Panc1 (cell line): ENCODE measurements around the gene MTFR1L. TPM values are rescaled to one million over a fixed set of nuclear protein-coding genes. Genes with fewer than 3 reads are reported as not detected.

ENCODE experiments used
- ATAC-seq: fragments of 200-7000 bp; cut with Tn5 transposase; 2 replicates; pipeline ENCODE4 v1.9.1; 2020; ENCODE audit warnings: mild to moderate bottlenecking, moderate library complexity
- BruUV-seq: library from RNA; stranded (reverse); fragments of 400-500 nt; replicated peaks from 2 replicates; lab custom pipeline; 2021; lab: Mats Ljungman, UMichigan
- CTCF ChIA-PET: fragments of 300-600 bp; sonication (Branson Sonifier 250); formaldehyde crosslinking; loops from one replicate; lab custom pipeline; 2022; ENCODE audit warnings: antibody characterized with exemption; lab: Charles Lee
- POLR2A ChIA-PET: fragments of 300-600 bp; sonication (Branson Sonifier 250); formaldehyde crosslinking; loops from one replicate; lab custom pipeline; 2022; ENCODE audit warnings: antibody characterized with exemption; lab: Charles Lee
- DNase-seq: peaks from one replicate; pipeline ENCODE4 v3.0.0-alpha.2; 2010; ENCODE audit warnings: low read depth, low spot score
- H3K27ac ChIP-seq: 2 replicates; pipeline ENCODE4 v1.5.1; 2011; ENCODE audit warnings: mild to moderate bottlenecking, low read length, inconsistent platforms
- H3K27me3 ChIP-seq: fragments of 200-500 bp; sonication (Bioruptor generic); 2 replicates; pipeline ENCODE4 v1.6.0; 2014; ENCODE audit warnings: low read length, inconsistent platforms; ENCODE audit not compliant: control insufficient read depth, insufficient read depth
- H3K36me3 ChIP-seq: fragments of 200-500 bp; sonication (Bioruptor generic); 2 replicates; pipeline ENCODE4 v1.5.1; 2014; ENCODE audit warnings: inconsistent platforms, mild to moderate bottlenecking, low read length, moderate library complexity; ENCODE audit not compliant: control insufficient read depth, insufficient read depth
- H3K4me1 ChIP-seq: 2 replicates; pipeline ENCODE4 v1.5.1; 2011; ENCODE audit warnings: inconsistent platforms, mild to moderate bottlenecking, low read length, moderate library complexity; ENCODE audit not compliant: control insufficient read depth, insufficient read depth
- H3K4me3 ChIP-seq, 2 experiments: 2 replicates each; pipeline ENCODE4 v1.5.1; 2011 to 2012; ENCODE audit warnings: low read depth in 2 of 2, low read length in 2 of 2, mild to moderate bottlenecking in 2 of 2, inconsistent platforms in 1 of 2, moderate library complexity in 1 of 2
- H3K9me3 ChIP-seq: fragments of 200-500 bp; sonication (Bioruptor generic); 2 replicates; pipeline ENCODE4 v1.5.1; 2014; ENCODE audit warnings: low read depth, mild to moderate bottlenecking, inconsistent platforms, low read length, moderate library complexity; ENCODE audit not compliant: control insufficient read depth, insufficient read depth
- CTCF ChIP-seq: fragments of 450-650 bp; IDR thresholded peaks from 2 replicates; pipeline ENCODE4 v1.5.1; 2017; ENCODE audit warnings: mild to moderate bottlenecking
- POLR2AphosphoS5 ChIP-seq: IDR thresholded peaks from 2 replicates; pipeline ENCODE4 v1.6.1; 2012; ENCODE audit warnings: mild to moderate bottlenecking, low read depth, low read length, moderate library complexity
- REST ChIP-seq, 2 experiments: IDR thresholded peaks; 2 replicates each; pipeline ENCODE4 v1.6.1; 2011 to 2012; ENCODE audit warnings: low read depth in 2 of 2, control low read depth in 1 of 2, low read length in 1 of 2, mild to moderate bottlenecking in 1 of 2, moderate library complexity in 1 of 2; ENCODE audit not compliant: insufficient read depth in 1 of 2
- SIN3A ChIP-seq: IDR thresholded peaks from 2 replicates; pipeline ENCODE4 v1.6.1; 2012; ENCODE audit warnings: low read depth, mild to moderate bottlenecking, low read length, moderate library complexity, borderline replicate concordance; ENCODE audit not compliant: insufficient read depth
- TCF7L2 ChIP-seq: IDR thresholded peaks from 2 replicates; pipeline ENCODE4 v1.6.1; 2011; ENCODE audit warnings: mild to moderate bottlenecking, low read depth, low read length, inconsistent platforms
- in situ Hi-C: cut with HindIII; loops from 2 replicates; pipeline ENCODE4 v1.10.0; 2016; ENCODE audit warnings: low sequenced_read_pairs, low pct_unique_long_range_greater_than_20kb
- intact Hi-C: fragments of 100-400 bp; cut with micrococcal nuclease; formaldehyde crosslinking; loops from one replicate; pipeline ENCODE4 v1.10.0; 2022; ENCODE audit not compliant: unreplicated experiment
- total RNA-seq: library from RNA; stranded (reverse); gene quantifications from one replicate; pipeline ENCODE4 v1.2.1, GENCODE V29; 2021; ENCODE audit not compliant: unreplicated experiment

MTFR1L gene
- total RNA-seq, 1 experiment from 2014 or later, result 68.5 TPM

DNA sequence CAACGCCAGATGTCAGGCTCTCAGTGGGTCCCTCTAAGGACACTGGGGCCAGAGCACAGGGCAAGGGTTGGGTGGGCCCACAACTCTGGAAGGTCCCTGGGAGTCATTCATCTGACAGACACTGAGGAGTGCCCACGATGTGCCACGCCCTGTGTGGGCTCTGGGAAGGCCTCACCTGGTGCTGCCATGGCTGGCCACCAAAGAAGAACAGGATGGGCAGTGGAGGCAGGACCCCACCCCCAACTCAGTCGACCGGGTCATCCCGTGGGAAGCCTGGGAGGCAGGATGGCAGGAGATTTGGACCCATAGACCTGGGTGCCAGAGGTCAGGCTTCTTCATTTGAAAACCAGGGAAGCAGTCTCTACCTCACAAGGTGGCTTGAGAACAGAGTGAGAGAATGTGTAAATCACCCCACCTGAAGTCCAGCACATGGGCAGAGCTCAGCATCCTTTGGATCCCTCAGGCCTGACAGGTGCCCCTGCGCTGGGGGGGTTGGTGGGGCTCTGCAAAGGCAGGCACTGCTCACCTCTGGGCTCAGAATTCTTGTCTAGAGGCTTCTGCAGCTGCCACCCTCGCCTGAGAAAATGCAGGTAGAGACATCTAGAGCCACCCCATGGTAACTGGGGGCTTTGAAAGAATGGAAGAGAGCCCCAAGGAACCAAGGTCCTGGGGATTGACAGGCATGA is 20.9 kb upstream of the MTFR1L start:
- ChIA-PET CTCF (interaction anchor here (0.7 to 1.1 kb wide), 2 partner anchors 190 to 226 kb away, joined by 3 read pairs; no protein-coding TSS in a partner anchor), POLR2A (no interaction called here)
- Histone ChIP-seq H3K9me3 (no peaks in the 10 kb centered on the region), H3K4me1 (0 out of 2 replicates have a peak, but pooled peaks cover 5% of the 10 kb centered on the region), H3K27me3 (no peaks in the 10 kb centered on the region), H3K36me3 (no peaks in the 10 kb centered on the region), H3K4me3 (no peak overlapping the region), H3K27ac (no peak overlapping the region)
- BruUV-seq, result no TSS peak
- TF ChIP-seq POLR2AphosphoS5, result no peak
- no peak for TF ChIP-seq SIN3A
- no peak for TF ChIP-seq REST (IDR thresholded peaks at IDR 0.05; ENCODE audit: insufficient read depth in 1 of 2, low read depth in 2 of 2, low read length in 1 of 2)
- no peak for TF ChIP-seq TCF7L2
- no peak for TF ChIP-seq CTCF
- intact Hi-C loops, result loop anchor here (5.0 kb wide), 1 partner anchor 177 kb away; no protein-coding TSS in a partner anchor
- in situ Hi-C loops, result no loop called here
- DNase-seq (no peak), ATAC-seq (no peak)

DNA sequence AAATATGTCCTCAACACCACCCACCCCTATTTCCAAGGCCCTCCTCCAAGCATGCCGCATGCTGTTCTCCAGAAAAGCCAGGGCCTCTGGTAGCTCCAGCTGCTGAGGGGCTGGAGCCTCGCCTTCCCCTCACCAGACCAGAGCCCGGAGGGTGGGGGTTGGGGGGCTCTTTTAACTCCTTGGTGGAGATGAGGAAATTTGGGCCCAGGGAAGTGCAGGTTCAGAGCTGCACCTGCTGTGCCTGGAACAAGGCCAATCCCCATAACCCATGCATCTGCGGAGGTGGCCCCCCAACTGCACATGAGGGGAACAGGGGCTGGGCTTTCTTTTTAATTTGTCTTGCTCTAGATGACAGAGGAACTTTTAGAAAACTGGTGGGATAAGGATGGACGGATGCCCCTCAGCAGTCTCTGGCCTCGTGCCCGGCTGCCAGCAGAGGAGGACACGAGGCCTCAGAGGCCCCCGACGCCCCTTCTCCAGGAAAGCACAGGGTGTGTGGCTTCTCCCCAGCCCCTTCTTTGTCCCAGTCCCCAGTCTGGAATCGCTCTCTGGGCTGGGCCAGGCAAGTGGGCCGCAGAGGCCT is 20.3 kb upstream of the MTFR1L start:
- H3K27ac ChIP-seq, result 0 out of 2 replicates have a peak overlapping the region, but pooled peaks have one; percentile 52
- no peak for TF ChIP-seq TCF7L2
- TF ChIP-seq POLR2AphosphoS5, result no peak
- no peak for TF ChIP-seq CTCF
- no peak for TF ChIP-seq REST (IDR thresholded peaks at IDR 0.05; ENCODE audit: insufficient read depth in 1 of 2, low read depth in 2 of 2, low read length in 1 of 2)
- TF ChIP-seq SIN3A, result no peak
- no peaks in the 10 kb centered on the region for H3K9me3 ChIP-seq
- ChIA-PET CTCF (no interaction called here), POLR2A (no interaction called here)
- H3K4me3 ChIP-seq, result peak overlapping the region; percentile 42 to 53
- H3K27me3 ChIP-seq, result no peaks in the 10 kb centered on the region
- intact Hi-C loops, result loop anchor here (5.0 kb wide), 1 partner anchor 177 kb away; no protein-coding TSS in a partner anchor
- no peaks in the 10 kb centered on the region for H3K36me3 ChIP-seq
- H3K4me1 ChIP-seq, result 0 out of 2 replicates have a peak, but pooled peaks cover 5% of the 10 kb centered on the region
- BruUV-seq, result no TSS peak
- in situ Hi-C loops, result no loop called here
- ATAC-seq, result no peak
- no peak for DNase-seq
